AG04449 (cell line): ENCODE measurements around the gene TMEM229B.

Source experiments
- CTCF ChIA-PET: fragments of 350-600 bp; formaldehyde crosslinking; extraction: SDS; loops from one replicate; lab custom pipeline; 2021; ENCODE audit warnings: antibody characterized with exemption; lab: Yijun Ruan, JAX
- POLR2A ChIA-PET: fragments of 400-600, 350-600 bp; formaldehyde crosslinking; extraction: SDS; loops from one replicate; lab custom pipeline; 2020; ENCODE audit warnings: antibody characterized with exemption, inconsistent platforms; lab: Yijun Ruan, JAX
- DNase-seq: peaks from one replicate; pipeline ENCODE4 v3.0.0-alpha.2; 2010; ENCODE audit warnings: low read depth, low spot score
- H3K4me3 ChIP-seq: 2 replicates; pipeline ENCODE4 v1.5.1; 2011; ENCODE audit warnings: low read depth, mild to moderate bottlenecking, control low read depth, low read length
- TF ChIP-seq, protein P1 (sequence below): IDR thresholded peaks from one replicate; pipeline ENCODE4 v1.5.1; 2011; ENCODE audit warnings: mild to moderate bottlenecking, moderate library complexity, low read length, control low read depth, inconsistent platforms; ENCODE audit not compliant: insufficient read depth; ENCODE audit errors: missing control alignments

Gene TMEM229B

DNA sequence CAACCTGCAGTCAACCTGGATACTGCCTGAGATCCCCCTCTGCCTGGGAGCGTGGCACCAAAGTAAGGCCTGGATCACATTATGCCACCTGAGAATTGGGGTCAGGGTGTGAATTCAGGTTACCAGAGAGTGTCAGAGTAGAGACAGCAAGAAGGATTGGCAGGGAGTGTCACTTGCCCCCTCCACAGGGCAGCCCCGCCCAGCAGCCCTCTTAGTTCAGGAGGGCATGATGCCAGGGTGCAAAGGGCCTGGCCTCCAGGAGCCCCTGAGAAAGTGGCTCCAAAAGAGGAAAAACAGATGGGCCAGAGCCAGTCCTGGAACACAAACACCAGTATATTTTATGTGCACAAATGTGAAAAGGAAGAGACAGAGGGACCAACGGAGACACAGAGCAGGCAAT is 18.6 kb downstream of the TMEM229B start:
- no peak for DNase-seq
- TF ChIP-seq, protein P1, sequence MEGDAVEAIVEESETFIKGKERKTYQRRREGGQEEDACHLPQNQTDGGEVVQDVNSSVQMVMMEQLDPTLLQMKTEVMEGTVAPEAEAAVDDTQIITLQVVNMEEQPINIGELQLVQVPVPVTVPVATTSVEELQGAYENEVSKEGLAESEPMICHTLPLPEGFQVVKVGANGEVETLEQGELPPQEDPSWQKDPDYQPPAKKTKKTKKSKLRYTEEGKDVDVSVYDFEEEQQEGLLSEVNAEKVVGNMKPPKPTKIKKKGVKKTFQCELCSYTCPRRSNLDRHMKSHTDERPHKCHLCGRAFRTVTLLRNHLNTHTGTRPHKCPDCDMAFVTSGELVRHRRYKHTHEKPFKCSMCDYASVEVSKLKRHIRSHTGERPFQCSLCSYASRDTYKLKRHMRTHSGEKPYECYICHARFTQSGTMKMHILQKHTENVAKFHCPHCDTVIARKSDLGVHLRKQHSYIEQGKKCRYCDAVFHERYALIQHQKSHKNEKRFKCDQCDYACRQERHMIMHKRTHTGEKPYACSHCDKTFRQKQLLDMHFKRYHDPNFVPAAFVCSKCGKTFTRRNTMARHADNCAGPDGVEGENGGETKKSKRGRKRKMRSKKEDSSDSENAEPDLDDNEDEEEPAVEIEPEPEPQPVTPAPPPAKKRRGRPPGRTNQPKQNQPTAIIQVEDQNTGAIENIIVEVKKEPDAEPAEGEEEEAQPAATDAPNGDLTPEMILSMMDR = no peak
- ChIA-PET CTCF (interaction anchor here (1.3 kb wide), 1 partner anchor 41 kb away, joined by 4 read pairs; no protein-coding TSS in a partner anchor), POLR2A (no interaction called here)
- H3K4me3 ChIP-seq = no peak overlapping the region

GRCh38 chr14:67468378-67468730 is 20.2 kb downstream of the TMEM229B start:
- DNase-seq = no peak
- POLR2A ChIA-PET = no interaction called here
- no peak overlapping the region for H3K4me3 ChIP-seq
- CTCF ChIA-PET = interaction anchor here (1.4 kb wide), 1 partner anchor 103 kb away, joined by 3 read pairs; no protein-coding TSS in a partner anchor
- TF ChIP-seq, protein P1 = no peak

DNA sequence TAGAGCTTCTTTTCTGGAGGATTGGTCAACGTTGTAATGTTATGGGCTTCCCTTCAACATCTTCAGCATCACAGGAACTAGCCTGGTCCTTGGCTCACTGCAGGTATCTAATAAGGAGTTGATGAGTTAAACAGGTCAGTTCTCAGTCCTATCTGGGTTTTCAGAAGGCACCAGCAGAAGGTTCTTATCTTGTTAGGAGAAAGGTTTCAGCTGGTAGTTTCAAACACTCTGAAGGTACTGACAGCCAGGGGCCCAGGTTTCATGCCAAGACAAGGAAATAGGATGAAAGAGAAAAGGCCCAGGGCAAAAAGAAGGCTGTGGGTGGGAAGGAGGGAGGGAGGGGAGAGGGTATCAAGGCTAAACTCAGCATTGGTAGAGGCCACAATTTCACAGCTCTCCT is 21.4 kb downstream of the TMEM229B start:
- TF ChIP-seq, protein P1 = no peak
- POLR2A ChIA-PET = interaction anchor here (0.7 kb wide), 1 partner anchor 43 kb away, joined by 5 read pairs; no protein-coding TSS in a partner anchor
- CTCF ChIA-PET = interaction anchor here (1.0 to 2.3 kb wide), 4 partner anchors 13 to 104 kb away, joined by 3 to 6 read pairs (median 4); no protein-coding TSS in a partner anchor
- no peak for DNase-seq
- no peak overlapping the region for H3K4me3 ChIP-seq

DNA sequence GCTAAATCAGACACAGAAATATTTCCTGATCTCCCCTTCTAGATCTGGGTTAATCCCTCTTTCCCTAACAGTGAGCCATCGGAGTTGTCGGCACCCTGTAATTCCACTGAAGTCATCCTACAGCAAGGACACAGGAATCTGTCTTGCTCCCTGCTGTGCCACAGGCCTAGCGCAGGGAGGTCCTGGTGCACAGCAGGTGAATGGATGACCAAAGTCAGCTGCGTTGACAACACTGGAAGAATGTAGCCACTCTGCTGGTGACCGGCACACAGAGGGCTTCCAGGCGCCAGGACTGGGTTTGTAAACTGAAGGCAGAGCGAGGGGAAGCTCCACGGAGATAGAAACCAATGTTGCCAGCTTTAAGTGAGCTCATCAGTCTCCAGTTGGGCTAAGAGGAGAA is 23.6 kb downstream of the TMEM229B start:
- ChIA-PET CTCF (interaction anchor here (1.0 to 1.6 kb wide), 3 partner anchors 38 to 239 kb away, joined by 4 to 6 read pairs (median 4); no protein-coding TSS in a partner anchor), POLR2A (no interaction called here)
- TF ChIP-seq, protein P1 = no peak
- H3K4me3 ChIP-seq = no peak overlapping the region
- DNase-seq = no peak

DNA sequence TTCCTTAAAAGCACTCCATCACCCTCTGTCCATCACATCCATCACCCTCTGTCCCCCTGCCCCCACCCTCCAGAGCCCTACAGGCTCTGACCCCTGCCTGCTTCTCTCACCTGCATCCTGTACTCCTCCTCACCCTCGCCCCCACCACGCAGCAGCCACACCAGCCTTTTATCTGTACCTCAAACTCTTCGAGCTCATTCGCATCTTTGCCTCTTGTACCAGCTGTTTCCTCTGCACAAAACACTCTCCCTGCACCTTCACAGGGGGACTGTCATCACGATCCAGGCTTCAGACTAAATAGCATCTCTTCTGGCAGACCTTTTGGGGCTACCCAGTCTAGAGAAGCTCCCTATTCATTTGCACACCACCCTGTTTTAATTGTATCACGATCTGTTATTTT is 24.1 kb downstream of the TMEM229B start:
- DNase-seq = no peak
- ChIA-PET CTCF (interaction anchor here (1.0 to 1.6 kb wide), 3 partner anchors 37 to 239 kb away, joined by 4 to 6 read pairs (median 4); no protein-coding TSS in a partner anchor), POLR2A (no interaction called here)
- H3K4me3 ChIP-seq = no peak overlapping the region
- TF ChIP-seq, protein P1 = no peak

DNA sequence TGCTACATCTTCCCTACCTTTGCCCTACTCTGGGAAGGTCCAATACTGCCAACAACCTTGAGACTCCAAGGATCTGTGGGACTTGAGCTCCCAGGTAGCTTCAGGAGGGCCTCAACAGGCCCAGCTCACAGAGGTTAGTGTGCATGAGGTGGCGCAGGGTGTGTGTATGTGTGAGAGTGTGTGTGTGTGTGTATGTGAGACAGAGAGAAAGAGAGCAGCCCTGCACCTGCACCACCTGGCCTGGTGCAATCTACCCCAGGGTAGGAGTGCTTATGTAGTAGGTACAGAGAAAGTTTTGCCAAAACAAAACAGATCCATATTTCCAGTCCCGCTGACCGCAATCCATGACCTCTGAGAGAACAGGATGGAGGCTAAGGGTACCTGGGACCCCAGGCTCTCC is 24.6 kb downstream of the TMEM229B start:
- DNase-seq = no peak
- POLR2A ChIA-PET = no interaction called here
- TF ChIP-seq, protein P1 = no peak
- CTCF ChIA-PET = interaction anchor here (1.0 kb wide), 1 partner anchor 37 kb away, joined by 6 read pairs; no protein-coding TSS in a partner anchor
- H3K4me3 ChIP-seq = no peak overlapping the region
